GM18868 (cell line): ENCODE results near the gene TIGAR.

Source experiments
- ATAC-seq: cut with Tn5 transposase; IDR thresholded peaks from one replicate; pipeline ENCODE4 v1.9.1; 2021; ENCODE audit warnings: mild to moderate bottlenecking, moderate library complexity; ENCODE audit not compliant: unreplicated experiment

TIGAR gene, protein sequence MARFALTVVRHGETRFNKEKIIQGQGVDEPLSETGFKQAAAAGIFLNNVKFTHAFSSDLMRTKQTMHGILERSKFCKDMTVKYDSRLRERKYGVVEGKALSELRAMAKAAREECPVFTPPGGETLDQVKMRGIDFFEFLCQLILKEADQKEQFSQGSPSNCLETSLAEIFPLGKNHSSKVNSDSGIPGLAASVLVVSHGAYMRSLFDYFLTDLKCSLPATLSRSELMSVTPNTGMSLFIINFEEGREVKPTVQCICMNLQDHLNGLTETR

DNA sequence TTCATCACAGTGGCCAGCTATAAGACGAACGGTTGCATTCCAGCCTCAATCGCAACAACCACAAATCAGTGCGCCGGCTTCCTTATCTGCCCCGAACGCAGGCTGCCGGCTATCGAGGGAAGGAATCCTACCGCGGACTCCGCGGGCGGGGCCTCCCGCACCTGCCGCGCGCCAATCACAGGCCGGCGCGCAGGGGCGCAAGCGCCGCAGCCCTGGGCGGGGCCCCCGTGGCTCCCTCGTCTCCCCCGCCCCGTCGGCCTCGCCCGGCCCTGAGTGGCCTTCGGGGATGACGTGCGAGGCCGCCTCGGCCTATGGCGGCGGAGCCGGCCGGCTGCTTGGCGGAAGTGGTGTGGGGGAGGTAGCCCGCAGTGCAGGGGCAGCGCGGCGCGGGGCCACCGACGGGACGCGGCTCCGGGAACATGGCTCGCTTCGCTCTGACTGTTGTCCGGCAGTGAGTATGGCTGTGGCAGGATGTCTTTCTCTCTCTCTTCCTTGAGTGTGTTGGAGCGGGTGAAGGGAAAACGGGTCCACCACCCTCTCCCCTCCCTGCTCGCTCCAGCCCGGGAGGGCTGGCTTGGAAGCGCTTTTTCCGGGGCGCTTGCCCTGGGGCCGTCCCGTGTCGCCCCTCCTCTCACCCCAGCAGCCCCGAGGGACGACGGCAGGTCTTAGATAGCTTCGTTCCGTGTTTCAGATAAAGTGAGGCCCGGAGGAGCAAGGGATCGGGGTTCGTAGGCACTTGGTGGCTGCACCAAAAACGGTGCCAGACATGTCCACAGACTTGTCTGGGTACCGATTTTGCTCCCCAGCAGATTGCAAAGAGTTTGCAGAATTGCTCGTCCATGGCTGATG, at the start of gene TIGAR:
TSS of gene TIGAR (plus strand) at position 361 of the 849 bp plus-strand sequence. CDS start at position 420, 59 bp downstream.
- peak; percentile 95 for ATAC-seq

DNA sequence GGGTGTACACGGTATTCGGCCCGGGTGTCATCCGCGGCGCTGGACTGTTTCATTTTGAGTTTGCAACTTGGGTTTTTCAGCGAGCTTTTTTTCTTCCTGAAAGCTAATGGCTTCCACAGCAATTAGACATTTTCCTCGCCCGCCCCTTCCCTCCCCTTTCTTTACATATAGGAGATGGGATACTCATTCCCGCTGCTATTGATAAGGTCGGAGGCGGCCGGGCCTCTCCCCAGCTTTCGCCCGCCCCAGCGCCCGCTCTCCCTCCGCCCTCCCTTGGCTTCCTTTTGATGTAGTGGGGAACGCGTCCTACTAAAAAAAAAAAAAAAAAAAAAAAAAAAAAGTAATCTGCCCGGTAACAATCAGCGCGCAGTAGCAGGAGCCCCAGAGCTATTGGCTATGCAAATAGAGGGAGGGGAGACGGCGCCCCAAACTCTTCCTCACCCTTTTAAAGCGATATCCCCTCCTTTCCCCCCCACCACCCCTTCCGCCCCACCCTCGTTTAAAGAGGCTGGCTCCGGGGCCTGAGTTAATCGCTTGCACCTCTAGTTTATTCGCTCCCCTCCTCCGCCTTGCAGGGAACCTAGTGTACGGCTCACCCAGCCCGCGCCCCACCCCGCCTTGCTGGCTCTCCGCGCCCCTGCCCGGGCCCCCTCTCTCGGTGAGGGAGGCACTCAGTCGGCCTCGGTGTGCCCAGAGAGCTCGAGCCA, 49.1 kb upstream of the TIGAR start:
- ATAC-seq, result peak; percentile 49

DNA sequence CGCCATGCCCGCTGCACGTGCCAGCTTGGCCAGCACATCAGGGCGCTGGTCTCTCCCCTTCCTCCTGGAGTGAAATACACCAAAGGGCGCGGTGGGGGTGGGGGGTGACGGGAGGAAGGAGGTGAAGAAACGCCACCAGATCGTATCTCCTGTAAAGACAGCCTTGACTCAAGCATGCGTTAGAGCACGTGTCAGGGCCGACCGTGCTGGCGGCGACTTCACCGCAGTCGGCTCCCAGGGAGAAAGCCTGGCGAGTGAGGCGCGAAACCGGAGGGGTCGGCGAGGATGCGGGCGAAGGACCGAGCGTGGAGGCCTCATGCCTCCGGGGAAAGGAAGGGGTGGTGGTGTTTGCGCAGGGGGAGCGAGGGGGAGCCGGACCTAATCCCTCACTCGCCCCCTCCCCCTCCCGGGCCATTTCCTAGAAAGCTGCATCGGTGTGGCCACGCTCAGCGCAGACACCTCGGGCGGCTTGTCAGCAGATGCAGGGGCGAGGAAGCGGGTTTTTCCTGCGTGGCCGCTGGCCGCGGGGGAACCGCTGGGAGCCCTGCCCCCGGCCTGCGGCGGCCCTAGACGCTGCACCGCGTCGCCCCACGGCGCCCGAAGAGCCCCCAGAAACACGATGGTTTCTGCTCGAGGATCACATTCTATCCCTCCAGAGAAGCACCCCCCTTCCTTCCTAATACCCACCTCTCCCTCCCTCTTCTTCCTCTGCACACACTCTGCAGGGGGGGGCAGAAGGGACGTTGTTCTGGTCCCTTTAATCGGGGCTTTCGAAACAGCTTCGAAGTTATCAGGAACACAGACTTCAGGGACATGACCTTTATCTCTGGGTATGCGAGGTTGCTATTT, 48.4 kb upstream of the TIGAR start:
- ATAC-seq, result no peak

DNA sequence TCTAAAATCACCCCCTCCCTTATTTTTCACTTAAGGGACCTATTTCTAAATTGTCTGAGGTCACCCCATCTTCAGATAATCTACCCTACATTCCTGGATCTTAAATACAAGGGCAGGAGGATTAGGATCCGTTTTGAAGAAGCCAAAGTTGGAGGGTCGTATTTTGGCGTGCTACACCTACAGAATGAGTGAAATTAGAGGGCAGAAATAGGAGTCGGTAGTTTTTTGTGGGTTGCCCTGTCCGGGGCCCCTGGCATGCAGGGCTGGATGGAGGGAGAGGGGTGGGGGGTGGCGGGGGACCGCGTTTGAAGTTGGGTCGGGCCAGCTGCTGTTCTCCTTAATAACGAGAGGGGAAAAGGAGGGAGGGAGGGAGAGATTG, 47.8 kb upstream of the TIGAR start:
- ATAC-seq, result no peak

DNA sequence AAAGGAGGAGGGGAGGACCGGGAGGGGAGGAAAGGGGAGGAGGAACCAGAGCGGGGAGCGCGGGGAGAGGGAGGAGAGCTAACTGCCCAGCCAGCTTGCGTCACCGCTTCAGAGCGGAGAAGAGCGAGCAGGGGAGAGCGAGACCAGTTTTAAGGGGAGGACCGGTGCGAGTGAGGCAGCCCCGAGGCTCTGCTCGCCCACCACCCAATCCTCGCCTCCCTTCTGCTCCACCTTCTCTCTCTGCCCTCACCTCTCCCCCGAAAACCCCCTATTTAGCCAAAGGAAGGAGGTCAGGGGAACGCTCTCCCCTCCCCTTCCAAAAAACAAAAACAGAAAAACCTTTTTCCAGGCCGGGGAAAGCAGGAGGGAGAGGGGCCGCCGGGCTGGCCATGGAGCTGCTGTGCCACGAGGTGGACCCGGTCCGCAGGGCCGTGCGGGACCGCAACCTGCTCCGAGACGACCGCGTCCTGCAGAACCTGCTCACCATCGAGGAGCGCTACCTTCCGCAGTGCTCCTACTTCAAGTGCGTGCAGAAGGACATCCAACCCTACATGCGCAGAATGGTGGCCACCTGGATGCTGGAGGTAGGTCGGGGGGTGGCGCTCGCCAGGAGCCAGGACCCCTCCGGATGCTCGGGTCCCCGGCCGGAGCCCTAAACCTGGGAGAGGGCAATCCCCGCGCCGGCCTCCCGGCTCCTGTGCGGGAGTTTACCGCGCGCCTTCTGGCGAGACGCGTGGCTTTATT, 47.2 kb upstream of the TIGAR start, which contains the start of gene CCND2:
TSS of gene CCND2 (plus strand) at position 111 of the 744 bp plus-strand sequence. CDS start at position 390, 279 bp downstream.
- no peak for ATAC-seq

DNA sequence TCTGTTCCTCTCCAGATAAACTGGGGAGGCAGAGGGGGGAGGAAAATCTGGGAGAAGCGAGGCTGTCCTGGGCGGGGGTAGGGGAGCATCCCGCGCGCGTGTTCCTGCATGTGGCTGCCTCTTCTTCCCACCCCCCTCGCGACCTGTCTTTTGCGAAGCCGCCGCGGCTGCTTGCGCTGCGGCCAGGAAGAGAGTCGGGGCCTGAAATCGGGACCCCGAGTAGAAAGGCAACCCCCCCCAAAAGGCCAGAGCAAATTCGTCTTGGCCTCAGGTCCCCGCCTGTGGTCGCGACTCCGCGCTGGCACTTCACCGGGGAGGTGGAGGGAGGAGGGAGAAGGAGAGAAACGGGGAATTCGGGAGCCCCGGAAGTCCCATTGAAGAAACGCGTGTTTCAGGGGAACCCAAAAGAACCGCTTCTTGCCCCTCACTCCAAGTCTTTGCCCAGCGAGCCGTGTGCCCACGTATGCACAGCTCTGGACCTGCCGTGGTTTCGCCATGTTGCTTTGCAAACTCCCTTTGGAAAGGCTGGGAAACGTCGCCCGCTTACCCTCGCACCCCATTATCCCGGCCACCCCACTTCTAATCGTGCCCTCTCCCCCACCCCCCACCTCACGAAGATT, 46.5 kb upstream of the TIGAR start:
- no peak for ATAC-seq

DNA sequence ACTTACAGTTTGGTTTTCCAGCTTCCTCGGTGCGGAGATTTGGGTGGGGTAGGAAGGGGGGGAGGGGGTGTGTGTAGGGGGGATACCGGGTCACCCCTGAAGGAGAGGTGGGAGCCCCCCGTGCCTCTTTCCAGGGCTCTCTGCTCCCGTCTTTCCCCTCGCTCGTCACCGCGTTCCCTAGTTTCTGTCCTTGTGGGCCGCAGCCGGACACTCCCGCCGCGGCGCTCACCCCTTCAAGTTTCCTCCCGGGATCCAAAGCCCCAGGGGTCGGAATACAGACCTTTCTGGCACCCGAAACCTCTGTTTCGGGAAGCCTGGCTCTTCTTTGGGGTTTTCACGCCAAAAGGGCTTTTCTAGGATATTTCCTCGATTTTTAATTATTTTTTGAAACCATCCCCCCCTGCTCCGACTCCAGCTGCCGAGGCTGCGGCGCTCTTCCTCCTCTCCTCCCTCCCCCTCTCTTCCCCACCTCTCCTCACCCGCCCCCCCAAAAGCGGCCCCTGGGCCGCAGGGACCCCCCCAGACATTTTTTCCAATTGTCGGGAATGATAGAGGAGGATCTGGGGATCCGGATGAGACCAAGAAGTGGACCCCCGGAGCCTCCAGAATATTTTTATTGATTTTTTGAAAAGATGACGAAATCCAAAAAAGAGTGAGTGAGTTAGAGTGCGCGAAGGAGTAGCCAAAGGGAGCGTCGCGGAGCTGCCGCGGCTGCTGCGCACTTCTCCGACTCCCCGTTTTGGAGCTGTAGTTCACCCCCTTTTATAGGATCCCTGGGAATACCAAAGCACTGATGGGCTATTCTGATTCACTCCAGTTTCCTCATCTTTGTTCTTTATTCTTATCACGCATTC, 45.8 kb upstream of the TIGAR start:
- ATAC-seq, result no peak

DNA sequence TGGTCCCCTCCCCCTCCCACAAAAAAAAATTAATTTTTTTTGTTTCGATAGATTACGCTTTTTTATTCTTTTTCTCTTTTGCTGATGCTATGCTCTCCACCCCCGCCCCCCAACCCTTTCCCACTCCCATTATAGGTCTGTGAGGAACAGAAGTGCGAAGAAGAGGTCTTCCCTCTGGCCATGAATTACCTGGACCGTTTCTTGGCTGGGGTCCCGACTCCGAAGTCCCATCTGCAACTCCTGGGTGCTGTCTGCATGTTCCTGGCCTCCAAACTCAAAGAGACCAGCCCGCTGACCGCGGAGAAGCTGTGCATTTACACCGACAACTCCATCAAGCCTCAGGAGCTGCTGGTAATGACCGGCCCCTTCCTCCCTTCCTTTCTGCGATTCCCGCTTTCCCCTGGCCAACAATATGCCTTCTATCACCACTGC, 45.1 kb upstream of the TIGAR start:
- no peak for ATAC-seq

DNA sequence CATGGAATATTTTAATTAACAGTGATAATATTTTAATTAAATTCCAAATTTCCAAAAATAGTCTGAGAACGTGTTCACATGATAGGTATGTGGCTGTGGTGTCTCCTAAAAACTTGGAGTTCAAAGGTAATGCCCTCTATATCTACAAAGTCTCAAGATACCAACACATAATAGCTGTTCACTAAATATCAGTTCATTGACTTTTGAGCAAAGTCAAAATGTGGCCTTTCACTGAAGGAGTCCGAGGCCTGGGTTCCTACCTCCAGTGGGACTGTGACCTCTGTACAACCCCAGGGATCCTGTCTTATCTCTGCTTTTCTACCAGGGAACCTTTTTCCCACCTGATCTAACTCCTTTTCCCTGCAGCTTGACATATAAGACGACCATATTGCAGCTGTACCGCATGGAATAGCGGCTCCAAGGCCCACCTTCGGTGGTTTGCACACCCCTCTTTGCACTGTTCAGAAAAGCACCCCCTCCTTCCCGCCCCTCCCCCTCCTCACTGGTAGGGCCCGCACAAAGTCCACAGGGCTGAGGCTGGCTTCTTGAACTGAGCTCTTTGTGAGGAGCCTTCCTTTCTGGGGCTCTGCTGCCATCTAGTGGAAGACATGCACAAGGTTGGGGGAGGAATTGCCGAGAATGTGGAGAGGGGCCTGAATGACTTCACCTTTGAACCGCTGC, 44.3 kb upstream of the TIGAR start:
- no peak for ATAC-seq

DNA sequence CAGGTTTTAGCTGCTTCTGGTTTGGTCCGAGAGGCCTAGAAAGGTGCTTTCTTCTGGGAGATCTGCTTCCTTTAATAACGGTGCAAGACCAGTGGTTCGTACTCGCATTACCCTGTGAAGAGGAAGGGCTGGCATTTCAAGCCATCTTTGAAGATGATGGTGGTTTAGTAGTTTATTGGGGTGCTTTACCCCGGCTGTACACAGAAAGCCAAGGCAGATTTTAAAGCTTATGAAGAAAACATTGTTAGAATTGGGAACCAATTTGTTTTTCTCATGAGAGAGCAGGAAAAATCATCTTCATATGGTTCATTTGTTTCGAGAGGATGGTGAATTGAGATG, 43.8 kb upstream of the TIGAR start:
- no peak for ATAC-seq

DNA sequence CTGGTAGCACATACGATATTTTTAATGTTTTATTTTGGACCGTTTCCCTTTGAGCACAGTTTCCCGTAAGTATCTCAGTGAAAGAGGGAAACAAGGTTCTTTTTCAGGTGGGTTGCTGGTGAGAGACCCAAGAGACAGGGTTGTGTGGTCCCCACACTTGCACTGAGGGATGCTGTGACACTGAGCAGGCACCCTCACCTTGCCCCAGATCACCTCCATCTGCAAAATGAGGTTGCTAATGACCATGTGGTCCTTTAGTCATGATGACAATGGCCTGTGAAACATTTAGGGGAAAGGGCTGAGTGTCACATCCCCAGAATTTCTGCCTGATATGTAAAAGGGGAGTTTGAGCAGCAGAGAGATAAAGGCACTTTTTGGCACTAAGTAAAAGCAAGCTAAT, 43.2 kb upstream of the TIGAR start:
- ATAC-seq, result no peak

DNA sequence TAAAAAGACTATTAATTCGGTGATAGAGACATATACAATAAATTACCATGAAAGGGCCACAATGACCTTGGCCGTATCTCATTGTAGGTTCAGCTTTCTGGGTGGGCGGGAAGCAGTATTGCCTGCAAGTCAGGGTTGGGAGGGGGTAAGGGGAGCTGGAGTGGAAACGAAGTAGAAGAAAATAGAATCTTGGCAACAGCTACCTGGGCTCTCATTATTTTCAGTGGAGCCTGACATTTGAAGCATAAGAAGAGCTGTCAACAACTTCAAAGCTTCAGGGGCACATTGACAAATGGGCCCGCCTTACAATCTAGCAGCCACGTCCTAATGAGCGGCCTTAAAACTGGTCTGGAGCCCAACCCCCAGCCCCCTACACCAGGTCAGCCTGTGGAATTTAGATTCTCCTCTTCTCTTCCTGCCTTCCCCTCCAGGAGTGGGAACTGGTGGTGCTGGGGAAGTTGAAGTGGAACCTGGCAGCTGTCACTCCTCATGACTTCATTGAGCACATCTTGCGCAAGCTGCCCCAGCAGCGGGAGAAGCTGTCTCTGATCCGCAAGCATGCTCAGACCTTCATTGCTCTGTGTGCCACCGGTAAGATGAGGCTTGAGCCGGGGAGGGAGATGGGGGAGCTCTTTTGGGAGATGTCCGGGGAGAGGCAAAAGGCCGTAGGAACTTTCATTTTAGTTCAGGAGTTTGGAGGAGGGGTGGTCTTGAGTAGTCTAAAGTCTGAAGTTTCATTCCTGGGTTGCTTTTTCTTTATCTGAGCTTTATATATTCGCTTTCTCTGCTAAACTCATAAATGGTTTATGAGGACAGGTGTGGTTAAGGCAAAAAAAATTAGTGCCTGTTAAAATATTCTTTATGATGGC, 42.5 kb upstream of the TIGAR start:
- ATAC-seq, result no peak

DNA sequence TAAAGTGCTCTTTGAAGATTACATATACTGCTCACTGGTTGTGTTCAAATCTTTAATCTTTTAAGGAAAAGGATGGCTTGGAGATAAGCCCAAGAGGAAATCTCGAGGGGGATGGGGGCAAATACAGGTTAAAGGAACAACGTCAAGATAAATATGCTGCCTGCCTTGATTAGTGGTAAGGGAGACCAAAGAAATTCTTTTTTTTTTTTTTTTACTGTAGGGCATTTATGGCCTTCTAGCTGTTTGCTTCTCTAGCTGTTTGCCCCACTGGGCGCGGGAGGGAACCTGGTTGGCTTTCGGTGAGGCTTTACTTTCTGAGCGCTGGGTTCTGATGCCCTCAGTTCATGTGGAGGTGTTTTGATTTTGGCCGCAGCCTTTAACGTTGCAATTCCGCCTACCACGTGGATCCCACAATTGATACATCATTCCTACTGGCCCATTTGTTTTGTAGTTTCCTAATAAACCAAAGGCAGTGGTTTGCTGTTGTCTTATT, 41.8 kb upstream of the TIGAR start:
- no peak for ATAC-seq

DNA sequence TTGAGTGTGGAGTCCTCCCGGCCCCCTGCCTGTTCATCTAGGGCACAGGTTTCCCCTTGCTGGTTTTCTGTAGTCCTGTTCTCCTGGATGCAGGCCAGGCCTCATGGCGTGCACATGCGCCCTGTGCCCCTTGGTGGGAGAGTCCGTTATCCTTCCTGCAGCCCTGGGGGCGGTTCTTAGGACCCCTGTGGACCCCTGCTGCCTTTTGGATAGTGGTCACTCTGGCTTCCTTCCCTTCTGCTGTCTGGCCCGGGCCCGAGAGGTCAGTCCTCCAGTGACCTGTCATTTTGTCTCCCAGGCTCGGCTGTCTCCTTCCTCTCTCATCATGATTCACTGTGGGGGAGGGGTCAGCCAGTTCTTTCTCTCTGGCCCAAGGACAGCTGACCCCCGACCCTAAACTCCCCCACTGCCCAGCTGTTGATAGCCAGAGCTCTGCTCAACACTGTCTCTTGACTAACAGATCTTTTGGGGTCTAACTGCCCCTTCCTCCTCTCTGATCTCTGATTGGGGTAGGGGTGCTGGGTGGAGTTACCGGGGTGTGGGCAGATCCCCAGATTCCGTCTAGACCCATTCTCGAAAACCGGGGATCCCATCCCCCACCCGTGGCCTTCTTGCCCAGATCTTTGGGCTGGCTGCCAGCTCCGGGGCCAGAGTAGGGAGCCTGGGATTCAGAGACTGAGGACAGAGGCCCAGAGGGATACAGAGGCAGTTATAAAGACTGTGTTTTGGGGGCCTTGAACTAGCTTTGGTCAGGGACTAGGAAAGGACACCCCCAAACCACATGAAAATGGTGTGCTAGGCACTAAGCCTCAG, 40.5 kb upstream of the TIGAR start:
- ATAC-seq, result no peak

DNA sequence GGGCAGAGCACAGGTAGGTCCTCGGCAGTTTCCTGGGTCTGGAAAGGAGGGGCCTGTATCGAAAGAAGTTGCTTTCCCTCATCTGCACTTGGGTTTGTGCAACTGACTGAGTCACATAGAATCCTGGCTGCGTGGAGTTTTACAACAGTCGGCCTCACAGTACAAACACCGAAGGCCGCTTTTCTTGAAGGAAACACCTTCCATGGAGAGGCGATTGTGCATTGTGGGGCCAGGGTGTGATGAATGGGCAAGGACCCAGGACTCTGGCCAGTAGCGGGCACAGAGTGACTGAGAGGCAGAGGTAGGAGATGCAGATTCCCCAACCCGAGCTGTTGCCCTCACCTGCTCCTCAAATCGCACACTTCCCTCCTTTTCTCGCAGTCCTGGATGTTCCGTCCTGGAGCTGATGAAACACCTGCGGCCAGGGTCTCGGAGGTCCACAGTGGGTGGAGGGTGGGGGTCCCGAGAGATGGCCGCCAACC, 39.8 kb upstream of the TIGAR start:
- no peak for ATAC-seq
